ENCODE results near the gene DNAH6.

Gene DNAH6

GRCh38 chr2:84849271-84849952 is 333.1 kb downstream of the DNAH6 start:
- DNase-seq (ENCODE audit: low spot score in 2 of 2), result peak in 1 of 2 donors; percentile 29
- Mint-ChIP-seq H3K36me3 (ENCODE audit: insufficient read depth) (peaks cover 2% of the 10 kb centered on the region), H3K4me1 (peaks cover 85% of the 10 kb centered on the region), H3K27ac (ENCODE audit: low read depth) (peak overlapping the region; percentile 83), H3K27me3 (no peaks in the 10 kb centered on the region), H3K4me3 (peak overlapping the region; percentile 70), H3K9me3 (no peaks in the 10 kb centered on the region)
- ATAC-seq (replicated peaks; ENCODE audit: extremely low read depth, poor library complexity, severe bottlenecking), result peak; percentile 43

- ATAC-seq (replicated peaks; ENCODE audit: extremely low read depth, poor library complexity, severe bottlenecking), result no peak
- H3K36me3 Mint-ChIP-seq (ENCODE audit: insufficient read depth), result peaks cover 2% of the 10 kb centered on the region
- H3K9me3 Mint-ChIP-seq, result no peaks in the 10 kb centered on the region
- peaks cover 89% of the 10 kb centered on the region for H3K4me1 Mint-ChIP-seq
- no peak for DNase-seq (ENCODE audit: low spot score in 2 of 2)
- no peaks in the 10 kb centered on the region for H3K27me3 Mint-ChIP-seq
- peak overlapping the region; percentile 83 for H3K27ac Mint-ChIP-seq (ENCODE audit: low read depth)
- no peak overlapping the region for H3K4me3 Mint-ChIP-seq
These were observed 334.2 kb downstream of the DNAH6 start for GRCh38 chr2:84850471-84850870.

GRCh38 chr2:84851876-84852275 is 335.6 kb downstream of the DNAH6 start:
- Mint-ChIP-seq H3K27me3 (no peaks in the 10 kb centered on the region), H3K4me3 (no peak overlapping the region), H3K4me1 (peaks cover 89% of the 10 kb centered on the region), H3K9me3 (peaks cover 5% of the 10 kb centered on the region), H3K36me3 (ENCODE audit: insufficient read depth) (peaks cover 5% of the 10 kb centered on the region), H3K27ac (ENCODE audit: low read depth) (peak overlapping the region; percentile 57)
- ATAC-seq (replicated peaks; ENCODE audit: extremely low read depth, poor library complexity, severe bottlenecking) (no peak), DNase-seq (ENCODE audit: low spot score in 2 of 2) (no peak)

- no peak for ATAC-seq (replicated peaks; ENCODE audit: extremely low read depth, poor library complexity, severe bottlenecking)
- peaks cover 5% of the 10 kb centered on the region for H3K36me3 Mint-ChIP-seq (ENCODE audit: insufficient read depth)
- no peak overlapping the region for H3K27ac Mint-ChIP-seq (ENCODE audit: low read depth)
- H3K4me3 Mint-ChIP-seq, result peak overlapping the region; percentile 6
- H3K4me1 Mint-ChIP-seq, result peaks cover 92% of the 10 kb centered on the region
- H3K27me3 Mint-ChIP-seq, result no peaks in the 10 kb centered on the region
- peaks cover 5% of the 10 kb centered on the region for H3K9me3 Mint-ChIP-seq
- no peak for DNase-seq (ENCODE audit: low spot score in 2 of 2)
These were observed 338.6 kb downstream of the DNAH6 start for GRCh38 chr2:84854850-84855249.

GRCh38 chr2:84855731-84856130 is 339.4 kb downstream of the DNAH6 start:
- Mint-ChIP-seq H3K4me1 (peaks cover 92% of the 10 kb centered on the region), H3K36me3 (ENCODE audit: insufficient read depth) (peaks cover 5% of the 10 kb centered on the region), H3K27ac (ENCODE audit: low read depth) (peak overlapping the region; percentile 90), H3K27me3 (no peaks in the 10 kb centered on the region), H3K4me3 (peak overlapping the region; percentile 6), H3K9me3 (peaks cover 5% of the 10 kb centered on the region)
- no peak for ATAC-seq (replicated peaks; ENCODE audit: extremely low read depth, poor library complexity, severe bottlenecking)
- DNase-seq (ENCODE audit: low spot score in 2 of 2), result no peak

- DNase-seq (ENCODE audit: low spot score in 2 of 2) (no peak), ATAC-seq (replicated peaks; ENCODE audit: extremely low read depth, poor library complexity, severe bottlenecking) (peak; percentile 72)
- Mint-ChIP-seq H3K27ac (ENCODE audit: low read depth) (peak overlapping the region; percentile 90), H3K36me3 (ENCODE audit: insufficient read depth) (peaks cover 3% of the 10 kb centered on the region), H3K27me3 (no peaks in the 10 kb centered on the region), H3K4me1 (peaks cover 89% of the 10 kb centered on the region), H3K9me3 (peaks cover 5% of the 10 kb centered on the region), H3K4me3 (peak overlapping the region; percentile 6)
These were observed 340.5 kb downstream of the DNAH6 start for GRCh38 chr2:84856787-84857186.

GRCh38 chr2:84857566-84857965 is 341.3 kb downstream of the DNAH6 start:
- H3K27me3 Mint-ChIP-seq, result no peaks in the 10 kb centered on the region
- peaks cover 87% of the 10 kb centered on the region for H3K4me1 Mint-ChIP-seq
- peaks cover 3% of the 10 kb centered on the region for H3K36me3 Mint-ChIP-seq (ENCODE audit: insufficient read depth)
- peak overlapping the region; percentile 6 for H3K4me3 Mint-ChIP-seq
- DNase-seq (ENCODE audit: low spot score in 2 of 2) (no peak), ATAC-seq (replicated peaks; ENCODE audit: extremely low read depth, poor library complexity, severe bottlenecking) (no peak)
- peaks cover 5% of the 10 kb centered on the region for H3K9me3 Mint-ChIP-seq
- peak overlapping the region; percentile 90 for H3K27ac Mint-ChIP-seq (ENCODE audit: low read depth)

- peaks cover 3% of the 10 kb centered on the region for H3K36me3 Mint-ChIP-seq (ENCODE audit: insufficient read depth)
- peak overlapping the region; percentile 90 for H3K27ac Mint-ChIP-seq (ENCODE audit: low read depth)
- peak overlapping the region; percentile 14 for H3K4me3 Mint-ChIP-seq
- H3K9me3 Mint-ChIP-seq, result peaks cover 5% of the 10 kb centered on the region
- DNase-seq (ENCODE audit: low spot score in 2 of 2), result no peak
- ATAC-seq (replicated peaks; ENCODE audit: extremely low read depth, poor library complexity, severe bottlenecking), result no peak
- no peaks in the 10 kb centered on the region for H3K27me3 Mint-ChIP-seq
- H3K4me1 Mint-ChIP-seq, result peaks cover 81% of the 10 kb centered on the region
These were observed 341.8 kb downstream of the DNAH6 start for GRCh38 chr2:84858123-84858522.

GRCh38 chr2:84858937-84859336 is 342.6 kb downstream of the DNAH6 start:
- no peak for ATAC-seq (replicated peaks; ENCODE audit: extremely low read depth, poor library complexity, severe bottlenecking)
- peaks cover 5% of the 10 kb centered on the region for H3K9me3 Mint-ChIP-seq
- H3K4me1 Mint-ChIP-seq, result peaks cover 78% of the 10 kb centered on the region
- peak overlapping the region; percentile 12 for H3K4me3 Mint-ChIP-seq
- peak overlapping the region; percentile 90 for H3K27ac Mint-ChIP-seq (ENCODE audit: low read depth)
- H3K27me3 Mint-ChIP-seq, result no peaks in the 10 kb centered on the region
- H3K36me3 Mint-ChIP-seq (ENCODE audit: insufficient read depth), result peaks cover 3% of the 10 kb centered on the region
- DNase-seq (ENCODE audit: low spot score in 2 of 2), result no peak

- Mint-ChIP-seq H3K9me3 (peaks cover 3% of the 10 kb centered on the region), H3K27me3 (no peaks in the 10 kb centered on the region), H3K27ac (ENCODE audit: low read depth) (peak overlapping the region; percentile 25), H3K4me1 (peaks cover 67% of the 10 kb centered on the region), H3K36me3 (ENCODE audit: insufficient read depth) (no peaks in the 10 kb centered on the region), H3K4me3 (no peak overlapping the region)
- DNase-seq (ENCODE audit: low spot score in 2 of 2) (no peak), ATAC-seq (replicated peaks; ENCODE audit: extremely low read depth, poor library complexity, severe bottlenecking) (no peak)
These were observed 345.2 kb downstream of the DNAH6 start for GRCh38 chr2:84861539-84861938.

- H3K9me3 Mint-ChIP-seq, result no peaks in the 10 kb centered on the region
- peaks cover 63% of the 10 kb centered on the region for H3K4me1 Mint-ChIP-seq
- H3K27ac Mint-ChIP-seq (ENCODE audit: low read depth), result peak overlapping the region; percentile 25
- H3K36me3 Mint-ChIP-seq (ENCODE audit: insufficient read depth), result no peaks in the 10 kb centered on the region
- ATAC-seq (replicated peaks; ENCODE audit: extremely low read depth, poor library complexity, severe bottlenecking) (no peak), DNase-seq (ENCODE audit: low spot score in 2 of 2) (no peak)
- H3K27me3 Mint-ChIP-seq, result no peaks in the 10 kb centered on the region
- H3K4me3 Mint-ChIP-seq, result no peak overlapping the region
These were observed 345.7 kb downstream of the DNAH6 start for GRCh38 chr2:84862006-84862405.

- Mint-ChIP-seq H3K9me3 (no peaks in the 10 kb centered on the region), H3K4me1 (peaks cover 35% of the 10 kb centered on the region), H3K4me3 (peak overlapping the region; percentile 47), H3K27ac (ENCODE audit: low read depth) (peak overlapping the region; percentile 83), H3K36me3 (ENCODE audit: insufficient read depth) (no peaks in the 10 kb centered on the region), H3K27me3 (no peaks in the 10 kb centered on the region)
- ATAC-seq (replicated peaks; ENCODE audit: extremely low read depth, poor library complexity, severe bottlenecking) (no peak), DNase-seq (ENCODE audit: low spot score in 2 of 2) (no peak)
These were observed 349.0 kb downstream of the DNAH6 start for GRCh38 chr2:84865181-84865783.

GRCh38 chr2:84866122-84866521 is 349.8 kb downstream of the DNAH6 start:
- H3K4me1 Mint-ChIP-seq, result peaks cover 34% of the 10 kb centered on the region
- ATAC-seq (replicated peaks; ENCODE audit: extremely low read depth, poor library complexity, severe bottlenecking), result no peak
- no peak overlapping the region for H3K27ac Mint-ChIP-seq (ENCODE audit: low read depth)
- no peaks in the 10 kb centered on the region for H3K9me3 Mint-ChIP-seq
- no peak overlapping the region for H3K4me3 Mint-ChIP-seq
- no peaks in the 10 kb centered on the region for H3K36me3 Mint-ChIP-seq (ENCODE audit: insufficient read depth)
- no peak for DNase-seq (ENCODE audit: low spot score in 2 of 2)
- no peaks in the 10 kb centered on the region for H3K27me3 Mint-ChIP-seq

All from central memory CD8-positive, alpha-beta T cell (primary cell).